GM18520 (cell line): Measurements from ENCODE around the gene GRK7.

Source experiments
- ATAC-seq: cut with Tn5 transposase; IDR thresholded peaks from one replicate; pipeline ENCODE4 v1.9.1; 2021; ENCODE audit not compliant: unreplicated experiment

The GRK7 gene, protein sequence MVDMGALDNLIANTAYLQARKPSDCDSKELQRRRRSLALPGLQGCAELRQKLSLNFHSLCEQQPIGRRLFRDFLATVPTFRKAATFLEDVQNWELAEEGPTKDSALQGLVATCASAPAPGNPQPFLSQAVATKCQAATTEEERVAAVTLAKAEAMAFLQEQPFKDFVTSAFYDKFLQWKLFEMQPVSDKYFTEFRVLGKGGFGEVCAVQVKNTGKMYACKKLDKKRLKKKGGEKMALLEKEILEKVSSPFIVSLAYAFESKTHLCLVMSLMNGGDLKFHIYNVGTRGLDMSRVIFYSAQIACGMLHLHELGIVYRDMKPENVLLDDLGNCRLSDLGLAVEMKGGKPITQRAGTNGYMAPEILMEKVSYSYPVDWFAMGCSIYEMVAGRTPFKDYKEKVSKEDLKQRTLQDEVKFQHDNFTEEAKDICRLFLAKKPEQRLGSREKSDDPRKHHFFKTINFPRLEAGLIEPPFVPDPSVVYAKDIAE (N-terminal part only)

GRCh38 chr3:141763088-141763750 is at the start of gene GRK7:
Gene GRK7 (plus strand): TSS chr3:141763408. CDS start chr3:141778285, 14,877 bp downstream.
- no peak for ATAC-seq

DNA sequence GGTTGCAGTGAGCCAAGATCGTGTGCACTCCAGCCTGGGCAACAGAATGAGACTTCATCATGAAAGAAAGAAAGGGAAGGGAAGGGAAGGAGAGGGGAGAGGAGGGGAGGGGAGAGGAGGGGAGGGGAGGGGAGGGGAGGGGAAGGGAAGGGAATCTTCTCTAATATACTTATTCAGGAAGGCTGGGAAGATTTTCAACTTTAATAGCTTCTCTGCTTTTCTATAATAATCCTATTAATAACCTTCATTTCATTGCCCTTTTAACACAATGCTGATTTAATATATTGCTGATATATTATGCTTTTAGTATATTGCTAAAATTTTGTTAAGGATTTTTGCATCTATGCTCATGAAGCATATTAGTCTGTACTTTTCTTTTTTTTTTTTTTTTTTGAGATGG is 48.5 kb upstream of the GRK7 start:
- no peak for ATAC-seq

- ATAC-seq, result no peak
Observed at GRCh38 chr3:141722081-141722480, 41.1 kb upstream of the GRK7 start.

DNA sequence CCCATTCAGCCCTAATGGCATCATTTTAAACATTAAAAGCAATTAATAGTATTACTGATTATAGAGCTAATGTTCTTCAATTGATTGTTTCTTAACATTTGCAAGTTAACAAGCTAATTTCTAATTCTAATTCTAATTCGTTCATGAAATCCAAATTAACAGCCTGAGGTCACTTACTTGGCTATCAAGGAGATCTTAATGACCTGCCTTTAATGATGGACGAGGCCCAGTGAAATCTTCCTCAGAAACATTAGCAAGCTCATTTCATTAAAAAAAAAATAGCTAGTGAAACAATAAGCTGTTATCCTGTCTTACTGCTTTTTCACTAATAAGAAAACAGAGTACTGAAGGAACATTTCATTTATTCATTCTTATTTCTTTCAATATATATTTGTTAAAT is 40.6 kb upstream of the GRK7 start:
- no peak for ATAC-seq

GRCh38 chr3:141723255-141723654 is 40.0 kb upstream of the GRK7 start:
- no peak for ATAC-seq

DNA sequence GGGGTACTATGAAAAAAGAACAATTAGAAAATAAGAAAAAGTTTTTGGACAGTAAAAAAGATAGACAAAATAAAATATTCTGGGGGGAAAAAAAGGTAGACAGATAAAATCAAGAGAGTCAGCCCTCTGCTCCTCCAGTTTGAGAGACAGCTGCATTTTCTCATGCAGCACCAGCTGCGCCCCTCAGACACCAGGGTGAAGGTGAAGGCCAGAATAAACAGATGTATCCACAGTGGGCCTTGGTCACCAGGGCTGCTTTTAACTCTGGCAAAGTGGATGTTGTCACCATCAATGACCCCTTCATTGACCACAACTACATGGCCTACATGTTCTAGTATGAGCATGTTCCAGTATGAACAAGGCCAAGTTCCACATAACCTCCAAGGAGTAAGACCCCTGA is 39.0 kb upstream of the GRK7 start:
- ATAC-seq, result no peak

GRCh38 chr3:141725036-141725435 is 38.2 kb upstream of the GRK7 start:
- ATAC-seq, result no peak

DNA sequence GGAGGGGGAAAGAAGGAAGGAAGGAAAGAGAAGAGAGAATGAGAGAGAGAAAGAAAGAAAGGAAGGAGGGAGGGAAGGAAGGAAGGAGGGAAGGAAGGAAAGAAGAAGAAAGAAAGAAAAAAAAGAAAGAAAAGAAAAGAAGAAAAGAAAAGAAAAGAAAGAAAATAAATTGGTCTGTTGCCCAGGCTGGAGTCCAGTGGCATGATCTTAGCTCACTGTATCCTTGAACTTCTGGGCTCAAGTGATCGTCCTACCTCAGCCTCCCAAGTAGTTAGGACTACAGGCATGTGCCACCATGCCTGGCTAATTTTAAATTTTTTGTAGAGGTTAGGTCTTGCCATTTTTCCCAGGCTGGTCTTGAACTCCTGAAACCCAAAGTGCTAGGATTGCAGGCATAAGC is 36.7 kb upstream of the GRK7 start:
- no peak for ATAC-seq

DNA sequence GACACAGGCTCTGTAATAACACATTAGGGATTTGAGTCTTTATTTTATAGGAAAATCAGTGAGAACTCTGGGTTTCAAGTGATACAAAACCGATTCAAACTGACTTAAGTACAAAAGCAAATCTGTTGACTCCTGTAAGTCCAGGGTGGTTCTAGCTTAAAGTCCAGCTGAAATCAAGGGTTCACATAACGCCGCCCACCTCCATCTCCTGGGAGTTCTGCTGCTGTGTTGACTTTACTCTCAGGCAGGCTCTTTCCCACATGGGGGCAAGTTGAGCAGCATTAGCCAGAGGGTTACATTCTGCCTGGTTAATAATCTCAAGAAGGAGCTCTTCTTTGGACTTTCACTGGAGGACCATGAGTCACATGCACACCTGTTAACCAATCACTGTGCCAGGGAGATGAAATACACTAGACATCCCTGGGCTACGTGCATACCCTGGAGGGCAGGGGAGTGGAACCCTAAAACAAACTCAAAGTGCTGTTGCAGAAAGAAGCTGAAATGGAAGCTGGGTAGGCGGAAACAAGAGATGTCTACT is 34.8 kb upstream of the GRK7 start:
- ATAC-seq, result no peak

- no peak for ATAC-seq
Observed at GRCh38 chr3:141729240-141729639, 34.0 kb upstream of the GRK7 start.

- no peak for ATAC-seq
Observed at GRCh38 chr3:141735176-141735575, 28.0 kb upstream of the GRK7 start.

GRCh38 chr3:141735770-141736465 is 27.3 kb upstream of the GRK7 start:
- no peak for ATAC-seq

- no peak for ATAC-seq
Observed at GRCh38 chr3:141737093-141737492, 26.1 kb upstream of the GRK7 start.

DNA sequence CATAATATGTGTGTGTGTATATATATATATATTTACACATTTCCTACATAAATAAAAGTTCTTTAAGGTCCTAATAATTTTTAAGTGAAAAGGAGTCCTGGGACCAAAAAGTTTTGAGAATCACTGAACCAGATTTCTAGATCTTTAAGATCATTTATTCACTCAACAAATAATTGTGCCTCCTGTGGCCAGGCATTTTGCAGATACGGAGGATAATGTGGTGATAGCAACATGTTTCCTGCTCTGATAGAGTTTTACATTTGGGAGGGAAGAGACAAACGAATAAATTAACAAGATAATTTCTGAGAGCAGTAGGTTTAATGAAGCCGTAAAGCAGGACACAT is 25.6 kb upstream of the GRK7 start:
- ATAC-seq, result no peak

DNA sequence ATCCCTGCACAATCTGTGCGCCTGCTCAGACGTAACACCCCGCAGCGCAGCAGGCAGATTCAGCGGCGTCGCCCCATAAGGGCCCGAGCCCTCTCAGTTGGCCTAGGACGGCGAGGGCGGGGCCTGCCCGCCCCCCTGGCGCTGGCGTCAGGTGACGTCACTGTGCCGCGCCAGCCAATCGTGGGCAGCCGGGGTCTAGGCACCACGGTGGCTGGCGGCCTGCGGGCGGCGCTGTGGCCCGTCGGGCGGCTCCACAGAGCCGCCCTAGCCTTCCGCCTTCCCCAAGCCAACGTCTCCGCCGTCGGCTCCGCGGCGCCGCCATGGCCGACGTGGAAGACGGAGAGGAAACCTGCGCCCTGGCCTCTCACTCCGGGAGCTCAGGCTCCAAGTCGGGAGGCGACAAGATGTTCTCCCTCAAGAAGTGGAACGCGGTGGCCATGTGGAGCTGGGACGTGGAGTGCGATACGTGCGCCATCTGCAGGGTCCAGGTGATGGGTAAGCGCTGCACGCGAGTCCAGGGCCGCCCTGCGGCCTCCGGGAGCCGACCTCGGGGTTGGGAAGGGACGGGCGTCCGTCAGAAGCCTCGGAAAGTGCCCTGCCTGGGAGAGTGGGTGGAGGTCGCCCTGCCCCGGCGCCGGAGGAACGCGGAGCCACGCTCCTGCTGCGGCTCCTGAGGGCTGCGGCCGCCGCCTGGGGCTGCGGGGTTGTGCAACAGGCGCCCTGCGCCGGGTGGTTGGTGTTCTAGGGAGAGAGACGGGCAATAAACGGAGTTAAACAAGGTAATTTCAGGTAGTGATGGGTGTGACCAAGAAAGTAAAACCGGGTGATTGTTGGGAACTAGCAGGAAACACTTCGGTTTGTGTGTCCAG is 25.0 kb upstream of the GRK7 start, which contains the start of gene RNF7:
Gene RNF7 (plus strand): TSS at position 277 of the 869 bp plus-strand sequence. CDS start 44 bp downstream, at position 321.
- peak; percentile 90 for ATAC-seq

DNA sequence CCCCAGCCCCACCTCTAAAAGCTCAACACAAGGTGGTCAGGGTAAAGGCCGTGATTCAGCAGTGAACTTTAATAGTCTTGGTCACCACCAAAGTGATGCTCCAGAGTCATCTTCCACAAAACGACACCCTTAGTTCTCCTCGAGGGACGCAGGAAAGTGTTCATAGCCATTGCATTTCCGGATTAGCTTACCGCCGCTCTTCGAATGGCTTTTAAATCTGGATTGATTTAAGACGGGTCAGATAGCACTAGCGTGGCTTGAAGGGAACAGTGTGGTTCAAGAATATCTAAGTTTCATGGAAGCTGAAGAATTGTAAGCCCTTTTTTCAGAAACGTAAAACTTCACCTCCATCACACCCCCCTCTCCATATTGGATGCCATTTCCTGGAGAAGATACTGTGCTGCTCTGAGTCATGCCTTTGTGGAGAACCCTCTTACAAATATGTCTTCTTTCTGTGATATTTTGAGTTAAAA is 24.3 kb upstream of the GRK7 start:
- ATAC-seq, result no peak

GRCh38 chr3:141739731-141740130 is 23.5 kb upstream of the GRK7 start:
- ATAC-seq, result no peak

DNA sequence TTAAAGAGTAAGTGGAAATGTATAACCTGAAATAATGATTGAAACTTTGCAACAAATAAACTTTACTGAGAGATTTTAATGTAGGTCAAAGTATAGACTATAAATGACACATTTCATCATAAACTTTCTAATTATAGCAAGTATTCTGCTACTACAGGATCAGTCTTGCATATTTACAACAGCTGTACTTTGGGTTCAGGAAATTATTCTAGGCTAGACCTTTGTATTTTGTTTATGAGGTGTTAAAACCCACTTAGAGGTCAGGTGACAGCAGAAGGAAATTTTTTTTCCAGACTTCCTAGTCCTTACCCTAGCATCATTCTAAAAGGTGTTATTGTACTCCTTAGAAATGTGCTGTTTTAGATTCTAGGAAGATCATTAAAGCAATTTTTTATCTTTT is 22.9 kb upstream of the GRK7 start:
- no peak for ATAC-seq

GRCh38 chr3:141743305-141743704 is 19.9 kb upstream of the GRK7 start:
- no peak for ATAC-seq

- no peak for ATAC-seq
Observed at GRCh38 chr3:141746962-141747361, 16.2 kb upstream of the GRK7 start.
